ENCODE results near the gene GUCD1. TPM values are rescaled to one million over a fixed set of nuclear protein-coding genes. Genes with fewer than 3 reads are reported as not detected.

The GUCD1 gene
- total RNA-seq, 4 donors from 2014 or later, result 215 to 315 (median 238) TPM

- in situ Hi-C loops (cut with MboI; ENCODE audit: low sequenced_read_pairs in 4 of 4), result no loop called here
- Histone ChIP-seq H3K4me1 (no peaks in the 10 kb centered on the region), H3K27ac (no peak overlapping the region), H3K9me3 (no peaks in the 10 kb centered on the region), H3K4me3 (no peak overlapping the region), H3K36me3 (no peaks in the 10 kb centered on the region), H3K27me3 (no peaks in the 10 kb centered on the region)
- intact Hi-C loops (cut with DNase I; ENCODE audit: low total_unique reads), result no loop called here
- ATAC-seq (no peak), DNase-seq (no peak)
- TF ChIP-seq POLR2A (IDR thresholded peaks at IDR 0.05) (no peak), CTCF (IDR thresholded peaks at IDR 0.05 in 4 of 5, conservative IDR thresholded peaks at IDR 0.05 in 1 of 5) (no peak)
These were observed 30.0 kb upstream of the GUCD1 start for GRCh38 chr22:24584871-24585411.

GRCh38 chr22:24584166-24584790, 29.3 kb upstream of the GUCD1 start:
- no peak for DNase-seq

GRCh38 chr22:24583221-24584165, 28.6 kb upstream of the GUCD1 start:
- no peak for ATAC-seq
- intact Hi-C loops (cut with DNase I; ENCODE audit: low total_unique reads), result no loop called here
- Histone ChIP-seq H3K27ac (no peak overlapping the region), H3K9me3 (no peaks in the 10 kb centered on the region), H3K4me1 (no peaks in the 10 kb centered on the region), H3K27me3 (no peaks in the 10 kb centered on the region), H3K36me3 (no peaks in the 10 kb centered on the region), H3K4me3 (no peak overlapping the region)
- in situ Hi-C loops (cut with MboI; ENCODE audit: low sequenced_read_pairs in 4 of 4), result no loop called here
- TF ChIP-seq POLR2A (IDR thresholded peaks at IDR 0.05) (no peak), CTCF (IDR thresholded peaks at IDR 0.05 in 4 of 5, conservative IDR thresholded peaks at IDR 0.05 in 1 of 5) (no peak)
- DNase-seq, result no peak

More at GRCh38 chr22:24584166-24584790, 29.3 kb upstream of the GUCD1 start:
- no peaks in the 10 kb centered on the region for H3K27me3 ChIP-seq
- no peak for ATAC-seq
- H3K9me3 ChIP-seq, result no peaks in the 10 kb centered on the region
- no peaks in the 10 kb centered on the region for H3K36me3 ChIP-seq
- H3K27ac ChIP-seq, result no peak overlapping the region
- intact Hi-C loops (cut with DNase I; ENCODE audit: low total_unique reads) (no loop called here), in situ Hi-C loops (cut with MboI; ENCODE audit: low sequenced_read_pairs in 4 of 4) (no loop called here)
- H3K4me3 ChIP-seq, result no peak overlapping the region
- no peaks in the 10 kb centered on the region for H3K4me1 ChIP-seq
- TF ChIP-seq CTCF (IDR thresholded peaks at IDR 0.05 in 4 of 5, conservative IDR thresholded peaks at IDR 0.05 in 1 of 5) (no peak), POLR2A (IDR thresholded peaks at IDR 0.05) (no peak)

- Histone ChIP-seq H3K4me1 (no peaks in the 10 kb centered on the region), H3K27ac (no peak overlapping the region), H3K4me3 (no peak overlapping the region), H3K36me3 (no peaks in the 10 kb centered on the region), H3K9me3 (no peaks in the 10 kb centered on the region), H3K27me3 (no peaks in the 10 kb centered on the region)
- intact Hi-C loops (cut with DNase I; ENCODE audit: low total_unique reads) (no loop called here), in situ Hi-C loops (cut with MboI; ENCODE audit: low sequenced_read_pairs in 4 of 4) (no loop called here)
- TF ChIP-seq CTCF (IDR thresholded peaks at IDR 0.05 in 4 of 5, conservative IDR thresholded peaks at IDR 0.05 in 1 of 5), result no peak
- TF ChIP-seq POLR2A (IDR thresholded peaks at IDR 0.05), result no peak
- DNase-seq (no peak), ATAC-seq (no peak)
These were observed 27.3 kb upstream of the GUCD1 start for GRCh38 chr22:24582056-24582814.
